Effector CD8-positive, alpha-beta T cell (primary cell): ENCODE results near the gene CCDC18.
"Not testable (repeated sequence)": the region's sequence is repeated elsewhere in the genome, so short reads cannot be mapped to it uniquely, and the experiment has no call there.

Source experiments
- DNase-seq: peaks from one replicate; lab custom pipeline; 2025; lab: John Stamatoyannopoulos, UW

Gene CCDC18

DNA sequence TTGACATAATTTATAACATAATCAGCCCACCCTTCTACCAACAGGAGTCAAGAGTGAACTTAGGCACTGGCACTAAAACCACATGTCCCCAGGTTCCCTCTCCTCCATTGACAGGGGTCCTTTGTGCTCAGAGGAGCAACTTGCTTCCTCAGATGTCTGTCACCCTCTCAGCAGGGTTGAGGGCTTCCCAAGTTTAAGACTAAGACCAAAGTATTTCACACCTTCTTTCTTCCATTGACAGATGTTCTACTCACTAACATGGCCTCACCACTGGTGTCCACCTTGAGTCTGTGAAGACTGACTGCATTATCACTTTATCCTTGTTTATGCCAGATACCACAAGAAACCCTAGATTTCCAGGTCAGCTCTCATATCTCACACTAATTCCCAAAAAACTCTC lies 56.5 kb downstream of the CCDC18 start:
- no peak for DNase-seq

DNA sequence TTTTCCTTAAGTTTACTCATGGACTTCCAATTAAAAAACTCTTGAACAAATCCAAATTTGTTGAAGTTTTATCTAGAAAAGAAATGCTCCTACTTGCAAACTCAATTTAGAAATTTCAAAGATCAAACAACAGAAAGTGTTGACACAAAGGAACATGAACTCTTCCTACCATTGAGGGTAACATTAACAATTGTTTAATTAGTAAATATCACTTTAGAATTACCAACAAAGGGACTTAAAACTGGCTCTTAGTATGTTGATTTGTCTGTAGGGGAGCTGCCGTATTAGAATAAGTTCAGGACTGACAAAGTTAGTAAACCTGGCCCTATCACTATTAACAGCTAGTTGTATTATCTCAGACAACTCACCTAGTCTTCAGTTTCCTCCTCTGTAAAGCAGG lies 57.9 kb downstream of the CCDC18 start:
- DNase-seq: no peak

DNA sequence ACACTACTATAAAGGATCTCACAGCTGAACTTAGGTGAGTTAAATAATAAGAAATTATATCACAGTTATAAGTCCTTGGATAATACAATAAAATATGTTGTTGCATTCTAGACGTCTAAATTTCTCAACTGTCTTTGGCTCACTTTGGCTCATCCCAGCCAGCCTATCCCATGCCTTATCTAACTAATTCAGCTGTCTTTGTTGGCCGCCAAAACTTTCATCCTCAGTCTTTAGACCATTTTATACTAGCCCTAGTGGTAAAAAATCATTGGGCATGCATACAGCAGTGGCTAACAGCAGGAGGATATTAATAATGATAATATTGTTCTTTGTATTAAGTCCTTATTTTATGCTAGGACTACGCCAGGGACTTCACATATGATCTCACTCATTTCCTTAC lies 59.3 kb downstream of the CCDC18 start:
- no peak for DNase-seq

DNA sequence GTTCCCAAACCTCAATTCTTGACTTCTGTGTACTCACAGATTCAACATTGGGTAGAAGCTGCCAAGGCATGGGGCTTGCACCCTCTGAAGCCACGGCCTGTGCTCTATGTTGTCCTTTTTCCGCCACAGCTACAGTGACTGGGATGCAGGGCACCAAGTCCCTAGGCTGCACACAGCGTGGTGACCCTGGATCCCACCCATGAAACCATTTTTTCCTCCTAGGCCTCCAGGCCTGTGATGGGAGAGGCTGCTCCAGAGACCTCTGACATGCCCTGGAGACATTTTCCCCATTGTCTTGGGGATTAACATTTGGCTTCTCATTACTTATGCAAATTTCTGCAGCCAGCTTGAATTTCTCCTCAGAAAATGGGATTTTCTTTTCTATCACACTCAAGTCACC lies 62.7 kb downstream of the CCDC18 start:
- DNase-seq: not testable (repeated sequence)

GRCh38 chr1:93244298-93245069 lies 64.0 kb downstream of the CCDC18 start:
- no peak for DNase-seq

- DNase-seq: no peak
Observed at GRCh38 chr1:93251966-93252365, 71.4 kb downstream of the CCDC18 start.

DNA sequence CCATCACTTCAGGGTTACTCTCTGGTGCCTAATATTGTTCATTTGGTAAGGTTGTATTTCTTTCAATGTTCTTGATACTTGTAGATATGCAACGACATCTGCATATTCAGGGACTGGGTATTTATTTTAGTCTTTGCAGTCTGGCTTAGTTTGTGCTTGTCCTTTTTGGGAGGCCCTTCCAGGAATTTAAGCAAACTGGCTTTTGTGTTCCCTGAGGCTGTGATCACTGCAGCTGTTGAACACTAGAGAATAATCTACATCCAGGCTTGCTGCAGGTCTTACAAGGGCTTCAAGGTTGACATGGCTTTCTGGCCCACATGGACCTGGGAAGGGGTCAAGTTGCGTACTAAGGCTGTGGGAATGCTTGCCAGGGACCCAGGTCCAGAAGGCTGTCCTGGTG lies 72.1 kb downstream of the CCDC18 start:
- no peak for DNase-seq

- no peak for DNase-seq
Observed at GRCh38 chr1:93253516-93253915, 73.0 kb downstream of the CCDC18 start.

- DNase-seq: no peak
Observed at GRCh38 chr1:93255222-93256079, 74.9 kb downstream of the CCDC18 start.

- no peak for DNase-seq
Observed at GRCh38 chr1:93256433-93256832, 75.9 kb downstream of the CCDC18 start.

DNA sequence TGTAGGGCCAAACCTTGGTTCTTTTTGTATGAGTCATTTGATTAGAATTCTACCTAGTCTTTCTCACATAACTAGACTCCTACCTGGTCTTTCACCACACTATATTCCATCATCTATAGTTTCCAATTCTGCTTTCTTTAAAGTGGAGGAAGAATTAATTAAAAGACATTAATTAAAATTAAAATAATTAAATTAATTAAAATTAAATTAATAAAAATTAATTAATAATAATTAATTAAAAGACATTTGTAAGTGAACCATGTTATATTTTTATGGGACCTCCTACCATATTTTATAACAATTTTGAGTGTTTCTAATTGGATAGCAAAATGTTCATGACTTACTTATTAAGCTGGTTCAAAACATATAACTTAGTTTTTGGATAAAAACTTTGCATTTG lies 77.4 kb downstream of the CCDC18 start:
- no peak for DNase-seq

GRCh38 chr1:93260726-93261125 lies 80.2 kb downstream of the CCDC18 start:
- DNase-seq: not testable (repeated sequence)

- no peak for DNase-seq
Observed at GRCh38 chr1:93262645-93263044, 82.1 kb downstream of the CCDC18 start.

DNA sequence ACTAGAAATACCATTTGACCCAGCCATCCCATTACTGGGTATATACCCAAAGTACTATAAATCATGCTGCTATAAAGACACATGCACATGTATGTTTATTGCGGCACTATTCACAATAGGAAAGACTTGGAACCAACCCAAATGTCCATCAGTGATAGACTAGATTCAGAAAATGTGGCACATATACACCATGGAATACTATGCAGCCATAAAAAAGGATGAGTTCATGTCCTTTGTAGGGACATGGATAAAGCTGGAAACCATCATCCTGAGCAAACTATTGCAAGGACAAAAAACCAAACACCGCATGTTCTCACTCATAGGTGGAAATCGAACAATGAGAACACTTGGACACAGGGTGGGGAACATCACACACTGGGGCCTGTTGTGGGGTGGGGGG lies 88.4 kb downstream of the CCDC18 start:
- not testable (repeated sequence) for DNase-seq

- DNase-seq: not testable (repeated sequence)
Observed at GRCh38 chr1:93275262-93275633, 94.7 kb downstream of the CCDC18 start.

GRCh38 chr1:93275634-93276295 lies 95.2 kb downstream of the CCDC18 start:
- no peak for DNase-seq

- not testable (repeated sequence) for DNase-seq
Observed at GRCh38 chr1:93277530-93277929, 97.0 kb downstream of the CCDC18 start.

DNA sequence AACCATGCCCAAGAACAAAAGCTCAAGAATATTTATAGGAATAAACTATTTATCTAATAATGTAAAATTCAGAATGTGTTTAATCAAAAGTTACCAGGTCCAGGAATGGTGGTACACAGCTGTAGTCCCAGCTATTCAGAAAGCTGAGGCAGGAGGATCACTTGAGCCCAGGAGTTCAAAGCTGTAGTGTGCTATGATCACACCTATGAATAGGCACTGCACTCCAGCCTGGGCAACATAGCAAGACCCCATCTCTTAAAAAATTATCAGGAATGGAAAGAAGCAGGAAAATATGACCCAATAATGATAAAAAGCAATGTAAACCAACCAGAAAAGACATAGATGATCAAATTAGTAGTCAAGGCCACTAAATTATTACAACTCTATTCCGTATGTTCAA lies 103.0 kb downstream of the CCDC18 start:
- DNase-seq: no peak

DNA sequence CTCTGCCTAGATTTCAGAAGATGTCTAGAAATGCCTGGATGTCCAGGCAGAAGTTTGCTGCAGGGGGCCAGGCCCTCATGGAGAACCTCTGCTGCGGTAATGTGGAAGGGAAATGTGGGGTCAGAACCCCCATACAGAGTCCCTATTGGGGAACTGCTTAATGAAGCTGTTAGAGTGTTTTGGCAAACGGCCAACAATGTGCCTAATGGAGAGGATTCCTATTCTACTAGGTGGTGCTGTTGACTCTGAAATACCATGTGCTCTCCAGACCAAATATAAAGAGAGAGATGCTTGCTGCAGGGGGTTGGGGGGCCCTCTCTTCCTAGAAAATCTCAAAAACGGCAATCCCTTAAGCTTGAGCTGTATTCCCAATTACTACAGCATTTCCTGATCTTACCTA lies 108.0 kb downstream of the CCDC18 start:
- no peak for DNase-seq

- no peak for DNase-seq
Observed at GRCh38 chr1:93296555-93297154, 116.1 kb downstream of the CCDC18 start.

GRCh38 chr1:93301131-93301530 lies 120.6 kb downstream of the CCDC18 start:
- DNase-seq: no peak

- no peak for DNase-seq
Observed at GRCh38 chr1:93302078-93302477, 121.6 kb downstream of the CCDC18 start.
